WI38 (cell line): ENCODE results near the gene NTSR1.
A peak's percentile ranks its signal among the peaks of the same experiment; 100 is the strongest.

Source experiments
- H3K4me3 ChIP-seq: 2 replicates; pipeline ENCODE4 v1.5.1; 2011; ENCODE audit warnings: low read depth, mild to moderate bottlenecking, control low read depth, low read length
- TF ChIP-seq, protein P1 (sequence below): IDR thresholded peaks from 2 replicates; pipeline ENCODE4 v1.5.1; 2012; ENCODE audit warnings: low read depth, mild to moderate bottlenecking, control low read depth, low read length

NTSR1 gene

DNA sequence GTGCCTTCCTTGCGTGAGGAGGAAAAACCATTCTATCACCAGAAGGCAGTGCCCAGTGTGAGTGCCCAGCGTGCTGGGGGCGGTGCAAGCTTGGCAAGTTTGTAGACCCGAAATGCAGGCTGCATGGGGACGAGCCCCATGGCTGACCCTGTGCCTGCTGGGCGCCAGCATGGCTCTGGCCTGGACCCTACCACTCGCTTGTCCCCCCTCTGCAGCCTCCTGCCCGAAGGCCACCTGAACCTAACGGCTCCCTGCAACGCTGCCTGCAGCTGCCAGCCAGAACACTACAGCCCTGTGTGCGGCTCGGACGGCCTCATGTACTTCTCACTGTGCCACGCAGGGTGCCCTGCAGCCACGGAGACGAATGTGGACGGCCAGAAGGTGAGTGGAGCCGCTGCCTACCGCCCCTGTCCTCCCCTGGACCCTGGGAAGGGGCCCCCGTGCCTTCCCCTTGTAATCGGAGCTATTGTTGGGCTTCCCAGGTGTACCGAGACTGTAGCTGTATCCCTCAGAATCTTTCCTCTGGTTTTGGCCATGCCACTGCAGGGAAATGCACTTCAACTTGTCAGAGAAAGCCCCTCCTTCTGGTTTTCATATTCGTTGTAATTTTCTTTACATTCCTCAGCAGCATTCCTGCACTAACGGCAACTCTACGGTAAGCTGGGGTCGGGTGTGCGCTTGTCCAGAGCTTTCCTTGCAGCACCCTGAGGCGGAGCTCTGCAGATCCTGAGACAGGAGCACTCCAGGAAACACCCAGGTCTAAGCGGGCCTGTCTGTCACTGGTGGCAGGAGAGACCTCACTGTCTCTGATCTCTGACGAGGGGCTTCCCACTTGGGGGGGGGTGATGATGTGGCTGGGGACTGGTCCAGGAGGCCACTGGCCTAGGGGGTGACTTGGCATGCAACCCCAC, 40.9 kb upstream of the NTSR1 start:
- TF ChIP-seq, protein P1, sequence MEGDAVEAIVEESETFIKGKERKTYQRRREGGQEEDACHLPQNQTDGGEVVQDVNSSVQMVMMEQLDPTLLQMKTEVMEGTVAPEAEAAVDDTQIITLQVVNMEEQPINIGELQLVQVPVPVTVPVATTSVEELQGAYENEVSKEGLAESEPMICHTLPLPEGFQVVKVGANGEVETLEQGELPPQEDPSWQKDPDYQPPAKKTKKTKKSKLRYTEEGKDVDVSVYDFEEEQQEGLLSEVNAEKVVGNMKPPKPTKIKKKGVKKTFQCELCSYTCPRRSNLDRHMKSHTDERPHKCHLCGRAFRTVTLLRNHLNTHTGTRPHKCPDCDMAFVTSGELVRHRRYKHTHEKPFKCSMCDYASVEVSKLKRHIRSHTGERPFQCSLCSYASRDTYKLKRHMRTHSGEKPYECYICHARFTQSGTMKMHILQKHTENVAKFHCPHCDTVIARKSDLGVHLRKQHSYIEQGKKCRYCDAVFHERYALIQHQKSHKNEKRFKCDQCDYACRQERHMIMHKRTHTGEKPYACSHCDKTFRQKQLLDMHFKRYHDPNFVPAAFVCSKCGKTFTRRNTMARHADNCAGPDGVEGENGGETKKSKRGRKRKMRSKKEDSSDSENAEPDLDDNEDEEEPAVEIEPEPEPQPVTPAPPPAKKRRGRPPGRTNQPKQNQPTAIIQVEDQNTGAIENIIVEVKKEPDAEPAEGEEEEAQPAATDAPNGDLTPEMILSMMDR: no peak
- no peak overlapping the region for H3K4me3 ChIP-seq

DNA sequence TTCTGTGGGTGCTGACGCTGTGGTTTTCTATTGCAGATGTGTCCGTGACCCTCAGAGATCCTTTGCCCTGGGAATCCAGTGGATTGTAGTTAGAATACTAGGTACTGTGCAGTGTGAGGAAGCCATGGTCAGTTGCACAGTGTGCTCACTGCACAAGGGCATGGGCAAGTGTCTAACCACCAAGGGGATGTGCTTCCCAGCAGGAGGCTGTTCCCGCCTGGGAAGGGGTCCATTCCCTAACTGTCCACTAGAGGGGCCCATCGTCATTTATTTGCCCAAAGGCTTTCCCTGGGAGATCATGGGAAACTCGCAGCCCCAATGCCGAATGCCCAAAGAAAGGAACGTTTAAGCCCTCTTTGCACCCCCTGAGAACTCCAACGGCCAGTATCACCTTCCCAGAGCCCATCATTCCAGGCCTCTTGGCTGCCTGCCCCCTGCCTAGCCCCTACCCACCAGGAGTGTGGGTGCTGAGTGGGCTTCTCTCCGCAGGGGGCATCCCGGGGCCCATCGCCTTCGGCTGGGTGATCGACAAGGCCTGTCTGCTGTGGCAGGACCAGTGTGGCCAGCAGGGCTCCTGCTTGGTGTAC, 40.1 kb upstream of the NTSR1 start:
- no peak overlapping the region for H3K4me3 ChIP-seq
- TF ChIP-seq, protein P1: peak; percentile 93

DNA sequence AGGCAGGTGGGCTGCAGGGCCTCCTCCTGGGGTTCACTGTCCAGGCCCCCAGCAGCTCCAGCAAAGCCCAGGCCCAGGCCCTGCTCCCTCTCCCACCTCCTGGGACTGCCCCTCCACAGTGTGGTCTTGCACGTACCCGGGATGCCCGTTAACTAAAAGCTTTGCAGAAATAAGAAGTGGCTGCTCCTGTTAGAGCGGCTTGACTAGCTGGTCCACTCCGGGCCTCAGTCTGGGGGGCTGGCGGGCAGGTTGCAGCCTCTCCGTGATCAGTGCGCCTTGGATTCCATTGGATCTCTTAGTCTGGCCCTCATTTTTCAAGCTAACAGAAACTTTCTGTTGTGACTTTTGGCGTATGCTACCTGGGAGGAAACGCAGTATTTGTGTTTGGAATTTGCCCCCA, 39.4 kb upstream of the NTSR1 start:
- TF ChIP-seq, protein P1: no peak
- no peak overlapping the region for H3K4me3 ChIP-seq

DNA sequence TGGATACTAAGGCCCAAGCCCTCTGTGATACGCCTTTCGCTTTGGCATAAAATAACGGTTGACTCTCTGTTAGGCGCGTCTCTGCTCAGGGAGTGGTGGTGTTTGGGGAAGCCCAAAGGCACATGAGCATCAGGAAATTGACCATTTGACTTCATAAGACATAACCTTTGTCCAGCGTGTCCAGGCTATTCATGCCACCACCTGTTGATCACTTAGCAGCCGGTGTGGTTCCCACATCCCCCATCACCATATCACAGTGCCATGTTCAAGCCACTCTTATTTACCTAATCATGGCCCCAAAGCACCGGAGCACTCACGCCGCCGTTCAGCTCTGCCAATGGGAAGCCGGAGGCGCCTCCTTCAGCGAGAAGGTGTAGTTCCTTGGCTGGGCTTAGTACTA, 38.5 kb upstream of the NTSR1 start:
- TF ChIP-seq, protein P1: no peak
- no peak overlapping the region for H3K4me3 ChIP-seq

DNA sequence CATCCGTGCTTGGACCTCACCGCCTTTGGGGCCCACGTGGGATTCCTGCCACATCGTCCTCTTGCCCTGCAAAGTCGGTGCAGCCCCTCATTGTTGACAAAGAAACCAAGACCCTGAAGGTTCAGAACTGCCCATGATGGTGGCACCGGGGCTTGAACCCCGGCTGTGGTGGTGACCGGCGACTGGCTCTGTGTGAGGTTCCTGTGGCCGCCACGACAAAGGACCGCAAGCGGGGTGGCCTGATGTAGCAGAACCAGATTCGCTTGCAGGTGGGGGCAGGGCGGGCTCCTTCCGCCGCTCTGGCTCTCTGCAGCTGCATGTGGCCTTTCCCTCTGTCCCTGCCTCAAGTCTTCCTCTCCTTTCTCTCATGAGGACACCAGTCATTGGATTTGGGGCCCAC, 37.6 kb upstream of the NTSR1 start:
- H3K4me3 ChIP-seq: no peak overlapping the region
- TF ChIP-seq, protein P1: no peak

DNA sequence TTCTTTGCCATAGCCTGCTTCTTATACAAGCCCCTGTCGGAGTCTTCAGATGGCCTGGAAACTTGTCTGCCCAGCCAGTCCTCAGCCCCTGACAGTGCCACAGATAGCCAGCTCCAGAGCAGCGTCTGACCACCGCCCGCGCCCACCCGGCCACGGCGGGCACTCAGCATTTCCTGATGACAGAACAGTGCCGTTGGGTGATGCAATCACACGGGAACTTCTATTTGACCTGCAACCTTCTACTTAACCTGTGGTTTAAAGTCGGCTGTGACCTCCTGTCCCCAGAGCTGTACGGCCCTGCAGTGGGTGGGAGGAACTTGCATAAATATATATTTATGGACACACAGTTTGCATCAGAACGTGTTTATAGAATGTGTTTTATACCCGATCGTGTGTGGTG, 36.9 kb upstream of the NTSR1 start:
- TF ChIP-seq, protein P1: no peak
- no peak overlapping the region for H3K4me3 ChIP-seq

DNA sequence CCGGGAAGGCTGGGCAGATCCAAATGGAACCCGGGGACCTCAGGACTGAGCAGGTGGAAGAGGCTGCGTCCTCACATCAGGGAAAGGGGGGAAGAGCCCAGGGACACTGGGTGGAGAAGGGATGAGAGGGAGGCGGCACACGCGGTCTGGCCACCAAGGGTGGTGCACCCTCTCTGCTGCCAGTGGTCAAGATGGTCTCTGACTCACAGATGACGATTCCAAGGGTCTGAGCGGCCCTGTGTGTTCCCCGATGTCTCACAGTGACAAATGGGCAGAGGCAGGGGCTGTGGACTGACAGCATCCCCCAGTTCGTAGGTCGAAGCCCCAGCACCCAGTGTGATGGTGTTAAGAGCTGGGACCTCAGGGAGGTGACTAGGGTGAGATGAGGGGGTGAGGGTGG, 34.3 kb upstream of the NTSR1 start:
- no peak overlapping the region for H3K4me3 ChIP-seq
- TF ChIP-seq, protein P1: no peak
